Smooth muscle cell (in vitro differentiated cells): ENCODE results near the gene PHF12. TPM values are rescaled to one million over a fixed set of nuclear protein-coding genes. Genes with fewer than 3 reads are reported as not detected.

Experiments used
- DNase-seq: peaks from one replicate; lab custom pipeline; 2025; ENCODE audit not compliant: unreplicated experiment; lab: John Stamatoyannopoulos, UW
- H2AFZ ChIP-seq: fragments of 200-600 bp; sonication (generic); 2 replicates; pipeline ENCODE4 v1.6.0; 2016; ENCODE audit warnings: antibody characterized with exemption, low read depth, mild to moderate bottlenecking
- H3F3A ChIP-seq: fragments of 200-600 bp; sonication (generic); 2 replicates; pipeline ENCODE4 v1.6.0; 2017; ENCODE audit warnings: antibody characterized with exemption, low read depth
- H3K27ac ChIP-seq: fragments of 200-600 bp; sonication (generic); 2 replicates; pipeline ENCODE4 v1.5.1; 2016; ENCODE audit warnings: low read depth, mild to moderate bottlenecking
- H3K27me3 ChIP-seq: fragments of 200-600 bp; sonication (generic); 2 replicates; pipeline ENCODE4 v1.6.1; 2016; ENCODE audit warnings: low read depth, mild to moderate bottlenecking
- H3K36me3 ChIP-seq: fragments of 200-600 bp; sonication (generic); 2 replicates; pipeline ENCODE4 v1.5.1; 2016; ENCODE audit warnings: low read depth
- H3K4me1 ChIP-seq: fragments of 200-600 bp; sonication (generic); 2 replicates; pipeline ENCODE4 v1.5.1; 2016; ENCODE audit warnings: low read depth
- H3K4me2 ChIP-seq: fragments of 200-600 bp; sonication (generic); 2 replicates; pipeline ENCODE4 v1.6.0; 2016; ENCODE audit warnings: mild to moderate bottlenecking
- H3K4me3 ChIP-seq: fragments of 200-600 bp; sonication (generic); 2 replicates; pipeline ENCODE4 v1.5.1; 2016; ENCODE audit warnings: mild to moderate bottlenecking
- H3K79me2 ChIP-seq: fragments of 200-600 bp; sonication (generic); 2 replicates; pipeline ENCODE4 v1.6.0; 2016; ENCODE audit warnings: low read depth, mild to moderate bottlenecking
- H3K9ac ChIP-seq: fragments of 200-600 bp; sonication (generic); 2 replicates; pipeline ENCODE4 v1.6.0; 2016; ENCODE audit warnings: low read depth
- H3K9me3 ChIP-seq: fragments of 200-600 bp; sonication (generic); replicated peaks from 2 replicates; pipeline ENCODE4 v1.5.1; 2016; ENCODE audit warnings: low read depth
- H4K20me1 ChIP-seq: fragments of 200-600 bp; sonication (generic); 2 replicates; pipeline ENCODE4 v1.6.0; 2016; ENCODE audit warnings: low read depth
- CTCF ChIP-seq: fragments of 200-600 bp; sonication (generic); IDR thresholded peaks from 2 replicates; pipeline ENCODE4 v1.5.1; 2017; ENCODE audit warnings: borderline replicate concordance, mild to moderate bottlenecking, antibody characterized with exemption; ENCODE audit not compliant: insufficient read depth, poor library complexity, severe bottlenecking
- WGBS: methylation state at CpG from one replicate; pipeline ENCODE4 v1.1.7; 2016; ENCODE audit warnings: low lambda C conversion rate; 5-methylcytosine and 5-hydroxymethylcytosine counted together
- polyA plus RNA-seq: library from polyadenylated mRNA; unstranded; fragments of >200 nt; fragmentation: Nextera tagmentation; extraction: Ambion mirVana; gene quantifications from 2 replicates; pipeline ENCODE4 v1.2.1, GENCODE V29; 2016
- total RNA-seq: library from RNA; depleted of rRNA; stranded (reverse); fragments of >200 nt; gene quantifications from 2 replicates; pipeline ENCODE4 v1.2.3, GENCODE V29; 2014

PHF12 gene
- total RNA-seq (17.8 and 18.9 TPM in 2 replicates), polyA plus RNA-seq (12.2 and 14.0 TPM in 2 replicates)

GRCh38 chr17:28951428-28951990 is at the start of gene PHF12:
TSS of gene PHF12 (minus strand) at chr17:28951518. CDS start at chr17:28950960, 558 bp downstream.
- peak within 1 kb of the TSS; percentile 82 for H3K9ac ChIP-seq
- peak within 1 kb of the TSS; percentile 98 for H3K4me2 ChIP-seq
- peaks cover 26% of the 10 kb centered on the region for H4K20me1 ChIP-seq
- H3K9me3 ChIP-seq = no peaks in the 10 kb centered on the region
- H3K27me3 ChIP-seq = no peaks in the 10 kb centered on the region
- peaks cover 24% of the 10 kb centered on the region for H3F3A ChIP-seq
- no peaks in the 10 kb centered on the region for H3K36me3 ChIP-seq
- under 1% methylated on average over 35 of the region's 51 CpGs for WGBS
- H3K4me1 ChIP-seq = peaks cover 15% of the 10 kb centered on the region
- H3K79me2 ChIP-seq = peaks cover 41% of the 10 kb centered on the region
- TF ChIP-seq CTCF = no peak
- DNase-seq = peak; percentile 95
- H2AFZ ChIP-seq = peak within 1 kb of the TSS; percentile 68
- H3K4me3 ChIP-seq = peak within 1 kb of the TSS; percentile 90
- peak within 1 kb of the TSS; percentile 89 for H3K27ac ChIP-seq

GRCh38 chr17:29000973-29001372 is 49.7 kb upstream of the PHF12 start:
- H3K4me2 ChIP-seq = no peak overlapping the region
- no peaks in the 10 kb centered on the region for H3K79me2 ChIP-seq
- peaks cover under 1% of the 10 kb centered on the region for H3K4me1 ChIP-seq
- 85% methylated on average over 5 of the region's 5 CpGs for WGBS
- no peaks in the 10 kb centered on the region for H3K36me3 ChIP-seq
- no peaks in the 10 kb centered on the region for H3F3A ChIP-seq
- no peak overlapping the region for H3K4me3 ChIP-seq
- H3K9me3 ChIP-seq = no peaks in the 10 kb centered on the region
- H4K20me1 ChIP-seq = no peaks in the 10 kb centered on the region
- no peak for DNase-seq
- H3K9ac ChIP-seq = no peak overlapping the region
- H3K27ac ChIP-seq = no peak overlapping the region
- no peak for TF ChIP-seq CTCF
- no peak overlapping the region for H2AFZ ChIP-seq
- H3K27me3 ChIP-seq = peaks cover 41% of the 10 kb centered on the region

- H3K9me3 ChIP-seq = no peaks in the 10 kb centered on the region
- H3K27me3 ChIP-seq = peaks cover 25% of the 10 kb centered on the region
- H3K79me2 ChIP-seq = no peaks in the 10 kb centered on the region
- H2AFZ ChIP-seq = no peak overlapping the region
- WGBS = 72% methylated on average over 5 of the region's 5 CpGs
- no peak for TF ChIP-seq CTCF
- H3K4me1 ChIP-seq = no peaks in the 10 kb centered on the region
- no peak for DNase-seq
- no peak overlapping the region for H3K4me3 ChIP-seq
- H3K27ac ChIP-seq = no peak overlapping the region
- H3K36me3 ChIP-seq = no peaks in the 10 kb centered on the region
- H4K20me1 ChIP-seq = no peaks in the 10 kb centered on the region
- H3K4me2 ChIP-seq = no peak overlapping the region
- no peak overlapping the region for H3K9ac ChIP-seq
- H3F3A ChIP-seq = no peaks in the 10 kb centered on the region
Observed at GRCh38 chr17:28999206-28999605, 47.9 kb upstream of the PHF12 start.

- H3F3A ChIP-seq = no peaks in the 10 kb centered on the region
- H2AFZ ChIP-seq = no peak overlapping the region
- no peak for TF ChIP-seq CTCF
- no peaks in the 10 kb centered on the region for H3K9me3 ChIP-seq
- H4K20me1 ChIP-seq = no peaks in the 10 kb centered on the region
- no peaks in the 10 kb centered on the region for H3K36me3 ChIP-seq
- no peaks in the 10 kb centered on the region for H3K4me1 ChIP-seq
- no peaks in the 10 kb centered on the region for H3K79me2 ChIP-seq
- H3K4me3 ChIP-seq = no peak overlapping the region
- H3K4me2 ChIP-seq = no peak overlapping the region
- 100% methylated on average over 1 of the region's 1 CpG for WGBS
- H3K9ac ChIP-seq = no peak overlapping the region
- peaks cover 14% of the 10 kb centered on the region for H3K27me3 ChIP-seq
- DNase-seq = no peak
- H3K27ac ChIP-seq = no peak overlapping the region
Observed at GRCh38 chr17:28997806-28998205, 46.5 kb upstream of the PHF12 start.
